Activated T-helper 2 cell treated with anti-CD3 and anti-CD28 coated beads, Interferon-gamma antibody, Interleukin-2, Interleukin-4, amounts not matched to agents 10 μg/mL and 5 μg/mL and 100 μg/mL, durations not matched to agents 14 hours and 24 hours and 36 hours (primary cell): ENCODE results near the gene SH3RF3. TPM values are rescaled to one million over a fixed set of nuclear protein-coding genes. Genes with fewer than 3 reads are reported as not detected.

Source experiments
- DNase-seq: peaks from one replicate; pipeline ENCODE4 v3.0.0; 2021; ENCODE audit warnings: low spot score
- H3K27ac Mint-ChIP-seq: one replicate; pipeline ENCODE4 v1.8.0; 2021; ENCODE audit warnings: mixed read lengths
- H3K27me3 Mint-ChIP-seq: one replicate; pipeline ENCODE4 v1.8.0; 2021; ENCODE audit warnings: low read depth, mixed read lengths
- H3K36me3 Mint-ChIP-seq: one replicate; pipeline ENCODE4 v1.8.0; 2021; ENCODE audit warnings: low read depth, mixed read lengths
- H3K4me1 Mint-ChIP-seq: one replicate; pipeline ENCODE4 v1.8.0; 2021; ENCODE audit warnings: low read depth, mixed read lengths
- H3K4me3 Mint-ChIP-seq: one replicate; pipeline ENCODE4 v1.8.0; 2021; ENCODE audit warnings: low read depth, mild to moderate bottlenecking, moderate library complexity, mixed read lengths
- H3K9me3 Mint-ChIP-seq: one replicate; pipeline ENCODE4 v1.8.0; 2021; ENCODE audit warnings: mixed read lengths
- intact Hi-C: fragments of 100-400 bp; cut with micrococcal nuclease; formaldehyde crosslinking; loops from one replicate; pipeline ENCODE4 v1.15.1; 2023
- total RNA-seq: library from RNA; stranded (reverse); gene quantifications from 2 replicates; pipeline ENCODE4 v1.2.3, GENCODE V29; 2022

SH3RF3 gene
- total RNA-seq, 1 donor from 2014 or later, result 0.78 TPM

DNA sequence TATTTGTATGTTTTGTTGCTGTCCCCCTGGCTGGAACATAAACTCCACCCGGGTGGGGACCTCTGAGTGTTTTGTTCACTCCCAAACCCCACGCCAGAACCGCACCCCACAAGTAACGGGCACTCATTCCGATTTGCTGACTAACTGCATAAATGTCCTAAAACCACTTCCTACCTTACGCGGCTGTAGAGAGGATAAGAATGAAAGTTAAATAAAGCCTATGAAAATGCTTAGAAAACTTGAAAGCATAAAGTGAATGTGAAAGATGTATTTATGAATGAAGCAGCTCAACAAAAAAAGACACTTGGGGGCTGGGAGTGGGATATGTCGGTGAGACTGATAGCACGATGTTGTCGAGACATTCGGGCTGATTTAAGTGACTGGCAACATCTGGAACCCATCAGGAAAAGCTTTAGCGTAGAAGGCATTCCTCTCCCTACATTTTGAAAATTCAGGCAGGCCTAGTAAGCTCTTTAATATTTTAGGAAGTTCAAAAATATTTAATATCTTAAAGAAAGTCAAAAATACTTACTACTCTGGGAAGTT lies 206.7 kb downstream of the SH3RF3 start:
- Mint-ChIP-seq H3K36me3 (no peaks in the 10 kb centered on the region), H3K27ac (peak overlapping the region; percentile 0)

DNA sequence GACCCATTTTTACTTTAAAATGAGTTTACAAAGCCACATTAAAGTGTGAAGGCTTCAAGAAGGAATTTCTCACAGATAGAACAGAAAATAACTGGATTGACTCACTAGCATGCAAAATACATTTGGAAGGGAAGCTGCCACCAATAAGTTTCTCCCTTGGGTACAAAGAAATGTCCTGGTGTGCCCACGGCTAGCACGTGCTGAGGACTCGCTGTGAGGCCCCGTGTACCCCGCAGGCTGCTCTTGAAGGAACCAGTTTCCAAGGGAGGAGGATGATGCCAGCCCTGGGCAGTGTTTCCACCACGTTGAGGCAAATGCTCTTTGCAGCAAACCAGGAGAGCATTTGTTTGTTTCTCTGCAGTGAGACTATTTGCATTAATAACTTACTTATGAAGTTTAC lies 207.3 kb downstream of the SH3RF3 start:
- Mint-ChIP-seq H3K4me1 (peaks cover 37% of the 10 kb centered on the region), H3K9me3 (no peaks in the 10 kb centered on the region), H3K27me3 (peaks cover 22% of the 10 kb centered on the region), H3K36me3 (no peaks in the 10 kb centered on the region), H3K27ac (no peak overlapping the region), H3K4me3 (no peak overlapping the region)
- intact Hi-C loops, result loop anchor here (5.0 kb wide), 1 partner anchor 194 kb away; no protein-coding TSS in a partner anchor
- DNase-seq, result no peak

More for the DNA sequence above, 206.7 kb downstream of the SH3RF3 start:
- peak; percentile 13 for DNase-seq
- intact Hi-C loops, result loop anchor here (2.0 to 5.0 kb wide), 2 partner anchors 121 to 193 kb away; no protein-coding TSS in a partner anchor
- Mint-ChIP-seq H3K4me1 (peaks cover 31% of the 10 kb centered on the region), H3K4me3 (peak overlapping the region; percentile 43), H3K9me3 (no peaks in the 10 kb centered on the region), H3K27me3 (peaks cover 23% of the 10 kb centered on the region)

DNA sequence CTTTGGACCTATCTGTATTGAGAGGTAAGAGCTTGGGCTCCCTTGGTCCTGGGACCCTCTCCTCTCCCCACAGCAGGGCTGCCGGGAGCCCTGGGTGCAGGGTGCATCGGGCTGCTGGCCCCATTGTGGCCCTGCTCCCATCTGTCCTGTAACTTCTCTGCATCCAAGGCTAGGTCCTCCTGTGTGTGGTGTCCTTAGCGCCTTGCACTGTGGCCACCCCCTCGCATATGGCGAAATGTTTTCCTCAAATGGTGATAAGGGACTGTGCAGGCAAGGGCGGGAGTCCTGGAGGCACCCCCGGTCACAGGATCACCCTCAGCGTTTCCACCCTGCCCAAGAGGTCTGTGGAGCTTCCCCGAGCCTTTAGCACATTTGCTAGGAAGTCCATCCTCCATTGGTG lies 208.2 kb downstream of the SH3RF3 start:
- Mint-ChIP-seq H3K27me3 (peaks cover 21% of the 10 kb centered on the region), H3K36me3 (no peaks in the 10 kb centered on the region), H3K9me3 (no peaks in the 10 kb centered on the region), H3K4me3 (no peak overlapping the region), H3K4me1 (peaks cover 41% of the 10 kb centered on the region), H3K27ac (no peak overlapping the region)
- DNase-seq, result no peak
- intact Hi-C loops, result loop anchor here (5.0 kb wide), 1 partner anchor 195 kb away; no protein-coding TSS in a partner anchor

DNA sequence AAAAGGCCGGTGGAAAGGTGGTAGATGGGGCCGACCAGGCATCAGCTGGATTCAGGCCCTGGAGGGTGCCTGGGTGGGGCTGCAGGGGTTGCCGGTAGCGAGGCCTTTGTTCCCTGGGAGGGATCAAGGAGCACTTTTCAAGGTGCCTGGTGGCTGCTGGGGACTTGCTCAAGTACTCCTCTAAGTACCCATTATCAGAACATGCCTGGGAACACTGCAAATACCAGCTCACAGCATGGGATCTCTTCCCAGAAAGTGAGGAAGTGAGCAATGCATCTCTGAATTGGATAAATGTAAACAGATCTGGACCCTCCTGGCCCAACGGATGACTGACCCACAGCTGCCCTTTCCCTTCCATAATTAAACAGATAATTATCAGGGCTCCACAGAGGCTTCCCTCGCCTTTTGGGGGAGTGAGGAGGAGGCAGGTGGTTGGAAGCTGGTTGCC lies 210.5 kb downstream of the SH3RF3 start:
- Mint-ChIP-seq H3K36me3 (no peaks in the 10 kb centered on the region), H3K4me3 (no peak overlapping the region), H3K27me3 (peaks cover 28% of the 10 kb centered on the region), H3K27ac (no peak overlapping the region), H3K4me1 (peaks cover 30% of the 10 kb centered on the region), H3K9me3 (no peaks in the 10 kb centered on the region)
- no peak for DNase-seq
- intact Hi-C loops, result loop anchor here (5.0 kb wide), 1 partner anchor 197 kb away; no protein-coding TSS in a partner anchor

- no peaks in the 10 kb centered on the region for H3K36me3 Mint-ChIP-seq
- H3K4me3 Mint-ChIP-seq, result no peak overlapping the region
- no peaks in the 10 kb centered on the region for H3K9me3 Mint-ChIP-seq
- peaks cover 27% of the 10 kb centered on the region for H3K27me3 Mint-ChIP-seq
- H3K27ac Mint-ChIP-seq, result no peak overlapping the region
- intact Hi-C loops, result loop anchor here (10.0 kb wide), 1 partner anchor 164 kb away; no protein-coding TSS in a partner anchor
- DNase-seq, result no peak
- peaks cover 26% of the 10 kb centered on the region for H3K4me1 Mint-ChIP-seq
Measured at GRCh38 chr2:109340381-109340780, 211.4 kb downstream of the SH3RF3 start.

- no peak for DNase-seq
- no peak overlapping the region for H3K27ac Mint-ChIP-seq
- H3K4me3 Mint-ChIP-seq, result no peak overlapping the region
- H3K9me3 Mint-ChIP-seq, result no peaks in the 10 kb centered on the region
- H3K4me1 Mint-ChIP-seq, result peaks cover 16% of the 10 kb centered on the region
- intact Hi-C loops, result loop anchor here (10.0 kb wide), 1 partner anchor 163 kb away; no protein-coding TSS in a partner anchor
- H3K27me3 Mint-ChIP-seq, result peaks cover 29% of the 10 kb centered on the region
- no peaks in the 10 kb centered on the region for H3K36me3 Mint-ChIP-seq
Measured at GRCh38 chr2:109341355-109342255, 212.6 kb downstream of the SH3RF3 start.

DNA sequence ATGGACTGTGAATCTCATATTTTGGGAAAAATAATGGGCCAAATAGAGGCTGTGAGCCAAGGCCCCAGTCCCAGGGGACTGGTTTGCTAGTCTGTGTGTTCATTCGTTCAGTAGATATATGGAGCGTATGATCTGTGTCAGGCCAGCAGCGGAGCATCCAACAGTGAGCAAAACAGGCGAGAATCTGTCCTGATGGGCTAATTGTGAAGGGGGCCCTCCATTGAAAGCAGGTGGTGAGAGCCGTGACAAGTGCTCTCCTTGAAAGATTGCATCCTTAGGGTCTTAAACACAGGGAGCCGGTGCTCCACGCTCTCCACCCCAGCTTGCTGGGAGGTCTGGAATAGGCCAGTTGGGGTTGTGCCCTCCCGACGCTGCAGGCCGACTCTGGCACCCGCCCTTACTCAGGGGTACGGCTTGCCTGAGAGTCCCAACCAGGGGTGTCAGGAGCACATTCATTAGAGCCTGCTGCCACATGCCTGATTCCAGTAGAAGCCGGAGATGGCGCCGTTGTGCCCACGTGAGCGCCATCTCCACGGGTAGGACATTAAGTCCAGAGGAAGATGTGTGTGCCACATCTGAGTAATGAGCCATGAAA lies 213.3 kb downstream of the SH3RF3 start:
- Mint-ChIP-seq H3K27ac (no peak overlapping the region), H3K27me3 (peaks cover 25% of the 10 kb centered on the region), H3K4me1 (peaks cover 16% of the 10 kb centered on the region), H3K36me3 (no peaks in the 10 kb centered on the region), H3K9me3 (no peaks in the 10 kb centered on the region), H3K4me3 (no peak overlapping the region)
- DNase-seq, result no peak
- intact Hi-C loops, result loop anchor here (10.0 kb wide), 1 partner anchor 162 kb away; no protein-coding TSS in a partner anchor

GRCh38 chr2:109342930-109343329 lies 213.9 kb downstream of the SH3RF3 start:
- Mint-ChIP-seq H3K4me3 (no peak overlapping the region), H3K27me3 (peaks cover 25% of the 10 kb centered on the region), H3K27ac (no peak overlapping the region), H3K4me1 (peaks cover 17% of the 10 kb centered on the region), H3K36me3 (no peaks in the 10 kb centered on the region), H3K9me3 (no peaks in the 10 kb centered on the region)
- no peak for DNase-seq
- intact Hi-C loops, result loop anchor here (10.0 kb wide), 1 partner anchor 162 kb away; no protein-coding TSS in a partner anchor

GRCh38 chr2:109343460-109343859 lies 214.5 kb downstream of the SH3RF3 start:
- DNase-seq, result no peak
- intact Hi-C loops, result loop anchor here (10.0 kb wide), 1 partner anchor 161 kb away; no protein-coding TSS in a partner anchor
- H3K4me3 Mint-ChIP-seq, result no peak overlapping the region
- H3K36me3 Mint-ChIP-seq, result no peaks in the 10 kb centered on the region
- no peaks in the 10 kb centered on the region for H3K9me3 Mint-ChIP-seq
- peaks cover 20% of the 10 kb centered on the region for H3K4me1 Mint-ChIP-seq
- peaks cover 25% of the 10 kb centered on the region for H3K27me3 Mint-ChIP-seq
- no peak overlapping the region for H3K27ac Mint-ChIP-seq

- peaks cover 29% of the 10 kb centered on the region for H3K4me1 Mint-ChIP-seq
- intact Hi-C loops, result loop anchor here (10.0 kb wide), 1 partner anchor 160 kb away; no protein-coding TSS in a partner anchor
- no peak overlapping the region for H3K4me3 Mint-ChIP-seq
- no peak overlapping the region for H3K27ac Mint-ChIP-seq
- DNase-seq, result no peak
- H3K36me3 Mint-ChIP-seq, result no peaks in the 10 kb centered on the region
- peaks cover 25% of the 10 kb centered on the region for H3K27me3 Mint-ChIP-seq
- no peaks in the 10 kb centered on the region for H3K9me3 Mint-ChIP-seq
Measured at GRCh38 chr2:109344270-109344805, 215.3 kb downstream of the SH3RF3 start.

DNA sequence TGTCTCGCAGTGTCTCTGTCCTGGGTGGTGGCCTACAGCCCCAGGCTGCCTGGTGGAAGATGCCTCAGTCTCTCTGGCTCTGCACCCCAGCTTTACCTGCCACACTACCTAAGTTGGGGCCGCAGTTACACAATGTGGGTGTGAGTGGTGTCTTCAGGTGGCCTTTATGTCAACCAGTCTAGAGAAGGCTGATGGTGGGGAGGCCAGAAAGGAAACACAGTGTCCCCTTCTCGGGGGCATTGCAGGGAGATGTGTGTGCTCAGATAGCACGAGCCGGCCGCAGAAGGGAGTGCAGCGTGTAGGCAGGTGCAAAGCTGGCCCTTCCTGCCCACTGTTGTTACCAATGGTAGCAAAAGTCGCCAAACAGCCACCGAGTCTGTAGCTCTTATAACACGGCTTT lies 216.1 kb downstream of the SH3RF3 start:
- Mint-ChIP-seq H3K27ac (no peak overlapping the region), H3K36me3 (no peaks in the 10 kb centered on the region)
- intact Hi-C loops, result loop anchor here (10.0 kb wide), 1 partner anchor 160 kb away; no protein-coding TSS in a partner anchor

More for the DNA sequence above, 216.1 kb downstream of the SH3RF3 start:
- no peaks in the 10 kb centered on the region for H3K9me3 Mint-ChIP-seq
- H3K4me1 Mint-ChIP-seq, result peaks cover 32% of the 10 kb centered on the region
- H3K4me3 Mint-ChIP-seq, result no peak overlapping the region
- peaks cover 25% of the 10 kb centered on the region for H3K27me3 Mint-ChIP-seq
- no peak for DNase-seq
